CD14-positive monocyte (primary cell): ENCODE measurements around the gene RIMS1. TPM values are rescaled to one million over a fixed set of nuclear protein-coding genes. Genes with fewer than 3 reads are reported as not detected.

Experiments used
- DNase-seq, 3 donors: peaks; one replicate each; pipeline ENCODE4 v3.0.0-alpha.2; 2011 to 2022
- H2AFZ ChIP-seq: 2 replicates; pipeline ENCODE4 v1.6.0; 2012; ENCODE audit warnings: mild to moderate bottlenecking, low read depth, low read length, inconsistent platforms; ENCODE audit not compliant: insufficient read depth, poor library complexity, severe bottlenecking
- H3K27ac ChIP-seq, 2 donors: 1 replicate in 1 of 2; 2 replicates in 1 of 2; pipeline ENCODE4 v1.5.1; 2012 to 2013; ENCODE audit warnings: low read length in 2 of 2, control low read depth in 1 of 2, inconsistent platforms in 1 of 2, low read depth in 1 of 2, mild to moderate bottlenecking in 1 of 2
- H3K27me3 ChIP-seq, 2 donors: one replicate each; pipeline versions ENCODE4 v1.6.0 to v1.6.1; 2011 to 2013; ENCODE audit warnings: low read length in 2 of 2; ENCODE audit not compliant: control insufficient read depth in 2 of 2, insufficient read depth in 2 of 2
- H3K36me3 ChIP-seq, 2 donors: replicated peaks in 1 of 2; 1 replicate in 1 of 2; 2 replicates in 1 of 2; pipeline versions ENCODE4 v1.5.1 to v1.6.1; 2012 to 2013; ENCODE audit warnings: low read length in 2 of 2, control low read depth in 1 of 2, inconsistent platforms in 1 of 2, mild to moderate bottlenecking in 1 of 2; ENCODE audit not compliant: insufficient read depth in 2 of 2, control insufficient read depth in 1 of 2
- H3K4me1 ChIP-seq, 2 donors: 1 replicate in 1 of 2; 2 replicates in 1 of 2; pipeline versions ENCODE4 v1.5.1 to v1.6.1; 2012 to 2013; ENCODE audit warnings: low read length in 2 of 2, control low read depth in 1 of 2, inconsistent platforms in 1 of 2, mild to moderate bottlenecking in 1 of 2, moderate library complexity in 1 of 2; ENCODE audit not compliant: insufficient read depth in 2 of 2, control insufficient read depth in 1 of 2
- H3K4me2 ChIP-seq: replicated peaks from 2 replicates; pipeline ENCODE3; 2012; ENCODE audit warnings: low read length, moderate library complexity, mild to moderate bottlenecking; ENCODE audit not compliant: poor library complexity, severe bottlenecking; ENCODE audit errors: extremely low read depth
- H3K4me3 ChIP-seq, 3 experiments: fragments of 200-600 bp in 1 of 3; sonication (generic) in 1 of 3; replicated peaks in 1 of 3; 1 replicate in 2 of 3; 2 replicates in 1 of 3; pipeline ENCODE4 v1.5.1; 2011 to 2013; ENCODE audit warnings: low read length in 3 of 3, mild to moderate bottlenecking in 3 of 3, control low read depth in 2 of 3, low read depth in 2 of 3, inconsistent platforms in 1 of 3, moderate library complexity in 1 of 3
- H3K79me2 ChIP-seq: 2 replicates; pipeline ENCODE4 v1.6.0; 2012; ENCODE audit warnings: mild to moderate bottlenecking, control low read depth, inconsistent platforms, low read length, moderate library complexity; ENCODE audit not compliant: insufficient read depth
- H3K9ac ChIP-seq: 2 replicates; pipeline ENCODE4 v1.6.0; 2017; ENCODE audit warnings: low read length, mild to moderate bottlenecking; ENCODE audit not compliant: insufficient read depth, poor library complexity, severe bottlenecking
- H3K9me3 ChIP-seq, 2 donors: replicated peaks in 1 of 2; 1 replicate in 1 of 2; 2 replicates in 1 of 2; pipeline versions ENCODE4 v1.5.1 to v1.6.1; 2012 to 2013; ENCODE audit warnings: low read length in 2 of 2, control low read depth in 1 of 2; ENCODE audit not compliant: control insufficient read depth in 1 of 2, insufficient read depth in 1 of 2
- H4K20me1 ChIP-seq: 2 replicates; pipeline ENCODE4 v1.6.0; 2012; ENCODE audit warnings: mild to moderate bottlenecking, low read length, control low read depth, moderate library complexity; ENCODE audit not compliant: insufficient read depth
- H3K27ac Mint-ChIP-seq, 7 donors: one replicate each; pipeline ENCODE4 v1.8.0; 2020; ENCODE audit warnings: mild to moderate bottlenecking in 7 of 7, mixed read lengths in 7 of 7, moderate library complexity in 6 of 7, inconsistent platforms in 2 of 7
- H3K27me3 Mint-ChIP-seq, 3 donors: one replicate each; pipeline ENCODE4 v1.8.0; 2021 to 2022; ENCODE audit warnings: low read depth in 3 of 3, mild to moderate bottlenecking in 3 of 3, mixed read lengths in 3 of 3, moderate library complexity in 3 of 3, inconsistent platforms in 1 of 3
- H3K36me3 Mint-ChIP-seq, 2 donors: one replicate each; pipeline ENCODE4 v1.8.0; 2020; ENCODE audit warnings: mixed read lengths in 2 of 2, inconsistent platforms in 1 of 2, mild to moderate bottlenecking in 1 of 2
- H3K4me1 Mint-ChIP-seq: one replicate; pipeline ENCODE4 v1.8.0; 2020; ENCODE audit warnings: mild to moderate bottlenecking, mixed read lengths
- H3K4me3 Mint-ChIP-seq, 2 donors: one replicate each; pipeline ENCODE4 v1.8.0; 2020; ENCODE audit warnings: mild to moderate bottlenecking in 2 of 2, mixed read lengths in 2 of 2, moderate library complexity in 1 of 2
- H3K9me3 Mint-ChIP-seq, 7 donors: one replicate each; pipeline ENCODE4 v1.8.0; 2020 to 2022; ENCODE audit warnings: mixed read lengths in 7 of 7, mild to moderate bottlenecking in 6 of 7, moderate library complexity in 6 of 7, inconsistent platforms in 2 of 7
- WGBS: methylation state at CpG from one replicate; pipeline ENCODE4 v1.1.5; 2013; ENCODE audit warnings: missing lambda C conversion rate; ENCODE audit not compliant: insufficient coverage; 5-methylcytosine and 5-hydroxymethylcytosine counted together
- intact Hi-C, 2 donors: fragments of 100-400 bp; cut with micrococcal nuclease; formaldehyde crosslinking; loops; one replicate each; pipeline versions ENCODE4 v1.15.0 to v1.15.1; 2023
- polyA plus RNA-seq, 3 donors: library from polyadenylated mRNA; depleted of rRNA in 1 of 3; unstranded in 2 of 3; stranded (reverse) in 1 of 3; fragments of 300-500 nt in 2 of 3; fragments of >200 nt in 1 of 3; fragmentation: Illumina TruSeq in 2 of 3; gene quantifications; 1 replicate in 2 of 3; 2 replicates in 1 of 3; pipeline ENCODE4 v1.2.3, GENCODE V29; 2012 to 2021
- TF ChIP-seq, protein P1 (sequence below): fragments of 200-600 bp; IDR thresholded peaks from one replicate; pipeline ENCODE4 v1.8.0; 2022; ENCODE audit warnings: antibody characterized with exemption, mild to moderate bottlenecking

The RIMS1 gene
- polyA plus RNA-seq, 3 donors, result not detected

DNA sequence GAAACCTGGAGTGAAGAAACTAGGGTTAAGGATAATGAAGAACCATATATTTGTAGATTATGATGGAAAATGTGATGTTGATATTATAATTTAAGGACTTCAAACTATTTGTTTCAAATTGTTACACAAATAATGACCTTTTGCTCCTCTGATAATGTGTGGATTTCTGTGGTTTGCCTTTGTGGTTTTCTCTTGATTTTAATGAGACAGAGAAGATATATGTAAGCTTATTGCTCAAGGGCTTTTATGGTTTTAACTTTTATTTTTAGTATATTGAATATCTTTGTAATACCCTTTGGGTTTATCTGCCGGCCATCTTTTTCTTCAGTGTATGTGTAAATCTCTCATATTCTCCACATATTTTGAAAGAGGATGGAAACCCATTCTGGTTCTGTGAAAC, 362.3 kb downstream of the RIMS1 start:
- no peaks in the 10 kb centered on the region for H3K27me3 ChIP-seq
- H3K9ac ChIP-seq, result no peak overlapping the region
- no peaks in the 10 kb centered on the region for H3K36me3 ChIP-seq
- H3K4me1 Mint-ChIP-seq, result no peaks in the 10 kb centered on the region
- H3K4me1 ChIP-seq, result no peaks in the 10 kb centered on the region
- H3K9me3 Mint-ChIP-seq, result peaks cover 0 to 2% (median 0%) of the 10 kb centered on the region in 7 donors
- intact Hi-C loops, result no loop called here
- no CpG with 5 or more reads among the region's 1 CpG for WGBS
- no peaks in the 10 kb centered on the region for H3K27me3 Mint-ChIP-seq
- no peak overlapping the region for H3K4me2 ChIP-seq
- no peak overlapping the region for H3K27ac ChIP-seq
- H3K4me3 Mint-ChIP-seq, result no peak overlapping the region
- no peaks in the 10 kb centered on the region for H4K20me1 ChIP-seq
- H3K9me3 ChIP-seq, result no peaks in the 10 kb centered on the region
- H3K27ac Mint-ChIP-seq, result no peak overlapping the region
- TF ChIP-seq, protein P1, sequence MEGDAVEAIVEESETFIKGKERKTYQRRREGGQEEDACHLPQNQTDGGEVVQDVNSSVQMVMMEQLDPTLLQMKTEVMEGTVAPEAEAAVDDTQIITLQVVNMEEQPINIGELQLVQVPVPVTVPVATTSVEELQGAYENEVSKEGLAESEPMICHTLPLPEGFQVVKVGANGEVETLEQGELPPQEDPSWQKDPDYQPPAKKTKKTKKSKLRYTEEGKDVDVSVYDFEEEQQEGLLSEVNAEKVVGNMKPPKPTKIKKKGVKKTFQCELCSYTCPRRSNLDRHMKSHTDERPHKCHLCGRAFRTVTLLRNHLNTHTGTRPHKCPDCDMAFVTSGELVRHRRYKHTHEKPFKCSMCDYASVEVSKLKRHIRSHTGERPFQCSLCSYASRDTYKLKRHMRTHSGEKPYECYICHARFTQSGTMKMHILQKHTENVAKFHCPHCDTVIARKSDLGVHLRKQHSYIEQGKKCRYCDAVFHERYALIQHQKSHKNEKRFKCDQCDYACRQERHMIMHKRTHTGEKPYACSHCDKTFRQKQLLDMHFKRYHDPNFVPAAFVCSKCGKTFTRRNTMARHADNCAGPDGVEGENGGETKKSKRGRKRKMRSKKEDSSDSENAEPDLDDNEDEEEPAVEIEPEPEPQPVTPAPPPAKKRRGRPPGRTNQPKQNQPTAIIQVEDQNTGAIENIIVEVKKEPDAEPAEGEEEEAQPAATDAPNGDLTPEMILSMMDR, result no peak
- H3K36me3 Mint-ChIP-seq, result no peaks in the 10 kb centered on the region
- no peaks in the 10 kb centered on the region for H3K79me2 ChIP-seq
- no peak overlapping the region for H2AFZ ChIP-seq
- no peak overlapping the region for H3K4me3 ChIP-seq
- DNase-seq, result no peak

DNA sequence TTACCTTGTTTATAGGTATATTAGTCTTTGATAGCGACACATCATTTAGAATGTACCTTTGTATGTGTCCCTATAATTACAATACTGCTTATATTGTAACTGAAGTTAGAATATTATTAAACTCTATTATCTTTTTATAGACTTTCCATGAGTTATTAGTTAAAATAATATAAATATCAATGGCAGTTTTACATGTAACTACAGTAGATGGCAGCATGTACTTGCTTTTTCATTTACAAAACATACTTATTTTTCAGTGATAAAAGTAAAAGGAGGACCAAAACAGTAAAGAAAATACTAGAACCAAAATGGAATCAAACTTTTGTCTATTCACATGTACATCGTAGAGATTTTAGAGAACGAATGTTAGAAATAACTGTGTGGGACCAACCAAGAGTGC, 364.3 kb downstream of the RIMS1 start:
- no CpG with 5 or more reads among the region's 3 CpGs for WGBS
- H3K9me3 Mint-ChIP-seq, result peaks cover 0 to 4% (median 0%) of the 10 kb centered on the region in 7 donors
- no peak for DNase-seq
- Histone ChIP-seq H2AFZ (no peak overlapping the region), H3K27ac (no peak overlapping the region), H3K36me3 (no peaks in the 10 kb centered on the region), H3K27me3 (no peaks in the 10 kb centered on the region), H3K9ac (no peak overlapping the region), H3K79me2 (no peaks in the 10 kb centered on the region), H3K4me3 (no peak overlapping the region), H3K4me1 (no peaks in the 10 kb centered on the region), H3K4me2 (no peak overlapping the region), H3K9me3 (no peaks in the 10 kb centered on the region), H4K20me1 (no peaks in the 10 kb centered on the region)
- TF ChIP-seq, protein P1, result no peak
- no peaks in the 10 kb centered on the region for H3K36me3 Mint-ChIP-seq
- H3K27me3 Mint-ChIP-seq, result no peaks in the 10 kb centered on the region
- no peak overlapping the region for H3K27ac Mint-ChIP-seq
- H3K4me1 Mint-ChIP-seq, result no peaks in the 10 kb centered on the region
- H3K4me3 Mint-ChIP-seq, result no peak overlapping the region
- intact Hi-C loops, result no loop called here
